GM19468 (cell line): Measurements from ENCODE around the gene ZNF526.

Experiments used
- ATAC-seq: cut with Tn5 transposase; IDR thresholded peaks from one replicate; pipeline ENCODE4 v1.9.1; 2021; ENCODE audit warnings: mild to moderate bottlenecking, moderate library complexity, moderate number of reproducible peaks; ENCODE audit not compliant: unreplicated experiment; ENCODE audit errors: extremely low read depth

ZNF526 gene

GRCh38 chr19:42219812-42220750 lies at the start of gene ZNF526:
Gene ZNF526 (plus strand): TSS chr19:42220312. CDS start chr19:42224404, 4,092 bp downstream.
- peak; percentile 88 for ATAC-seq

GRCh38 chr19:42170715-42171114 lies 49.4 kb upstream of the ZNF526 start:
- ATAC-seq: no peak

GRCh38 chr19:42172261-42172660 lies 47.9 kb upstream of the ZNF526 start:
- ATAC-seq: no peak

GRCh38 chr19:42173695-42174094 lies 46.4 kb upstream of the ZNF526 start:
- ATAC-seq: no peak

- no peak for ATAC-seq
Measured at GRCh38 chr19:42174188-42174587, 45.9 kb upstream of the ZNF526 start.

- no peak for ATAC-seq
Measured at GRCh38 chr19:42174958-42175734, 45.0 kb upstream of the ZNF526 start.

- no peak for ATAC-seq
Measured at GRCh38 chr19:42175952-42176648, 44.0 kb upstream of the ZNF526 start.

- no peak for ATAC-seq
Measured at GRCh38 chr19:42176649-42176989, 43.5 kb upstream of the ZNF526 start.

GRCh38 chr19:42176990-42177685 lies 43.0 kb upstream of the ZNF526 start:
- ATAC-seq: no peak

- ATAC-seq: no peak
Measured at GRCh38 chr19:42177686-42178019, 42.5 kb upstream of the ZNF526 start.

- no peak for ATAC-seq
Measured at GRCh38 chr19:42178791-42179674, 41.1 kb upstream of the ZNF526 start.

- ATAC-seq: no peak
Measured at GRCh38 chr19:42184401-42184861, 35.7 kb upstream of the ZNF526 start.

GRCh38 chr19:42185277-42185676 lies 34.8 kb upstream of the ZNF526 start:
- no peak for ATAC-seq

- ATAC-seq: no peak
Measured at GRCh38 chr19:42188665-42189064, 31.4 kb upstream of the ZNF526 start.

- no peak for ATAC-seq
Measured at GRCh38 chr19:42189133-42189532, 31.0 kb upstream of the ZNF526 start.

GRCh38 chr19:42191330-42191729 lies 28.8 kb upstream of the ZNF526 start:
- ATAC-seq: no peak

GRCh38 chr19:42191855-42192254 lies 28.3 kb upstream of the ZNF526 start:
- no peak for ATAC-seq

GRCh38 chr19:42193294-42193693 lies 26.8 kb upstream of the ZNF526 start:
- no peak for ATAC-seq

- no peak for ATAC-seq
Measured at GRCh38 chr19:42193706-42194105, 26.4 kb upstream of the ZNF526 start.
